NCI-H2029 (cell line): ENCODE data around the gene LRGUK.

Source experiments
- DNase-seq: peaks from one replicate; lab custom pipeline; 2025; lab: John Stamatoyannopoulos, UW

The LRGUK gene

DNA sequence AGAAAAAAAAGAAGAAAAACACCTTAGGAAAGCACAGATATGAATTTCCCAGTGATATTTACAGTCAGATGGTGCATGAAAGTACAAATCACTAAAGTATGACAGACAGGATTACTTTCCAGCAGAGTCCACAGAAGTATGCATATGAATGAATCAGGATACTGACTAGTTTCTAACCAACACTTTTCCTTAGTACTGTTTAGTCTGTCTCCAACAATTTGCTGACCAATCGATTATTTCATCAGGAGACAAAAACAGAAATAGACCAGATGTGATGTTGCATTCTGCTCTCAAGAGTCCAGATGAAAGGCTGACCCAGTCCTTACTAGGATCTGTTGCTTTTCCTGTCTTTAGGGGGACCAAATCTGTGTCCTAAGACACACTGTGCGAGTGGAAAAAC lies 175.0 kb downstream of the LRGUK start:
- DNase-seq = no peak

DNA sequence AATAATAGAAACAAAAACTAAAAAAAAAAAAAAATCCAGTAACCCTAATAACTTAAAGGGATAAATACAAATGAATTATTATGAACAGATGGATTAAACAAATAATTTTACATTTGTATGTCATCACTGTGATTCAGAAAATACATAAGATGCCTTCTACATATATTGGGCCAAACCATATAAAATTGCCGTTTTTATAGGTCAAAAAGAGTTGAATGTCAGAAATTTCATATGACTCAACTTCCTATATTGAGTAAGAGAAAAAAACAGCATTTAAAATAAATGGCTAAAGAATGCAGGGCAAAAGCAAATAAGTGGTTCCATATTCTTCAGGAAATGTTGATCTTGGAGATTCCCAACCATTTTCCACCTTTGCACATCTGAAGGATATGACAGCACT lies 180.2 kb downstream of the LRGUK start:
- DNase-seq = no peak

DNA sequence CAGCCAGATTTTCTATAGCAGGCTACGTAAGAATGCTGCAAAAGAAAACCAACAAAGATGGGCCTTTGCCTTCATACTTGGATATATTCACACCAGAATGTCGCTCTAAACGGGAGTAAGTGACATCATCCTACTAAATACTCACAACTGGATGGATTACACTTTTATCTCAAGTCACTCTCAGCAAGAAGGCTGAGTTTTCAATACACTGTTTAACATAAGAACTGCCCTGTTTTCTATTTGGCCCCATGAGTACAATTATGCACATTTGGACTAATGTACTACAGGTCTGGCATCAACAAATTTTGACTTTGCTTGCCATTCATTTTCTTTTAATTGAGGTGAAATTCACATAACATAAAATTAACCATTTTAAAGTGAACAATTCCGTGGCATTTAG lies 181.4 kb downstream of the LRGUK start:
- no peak for DNase-seq

DNA sequence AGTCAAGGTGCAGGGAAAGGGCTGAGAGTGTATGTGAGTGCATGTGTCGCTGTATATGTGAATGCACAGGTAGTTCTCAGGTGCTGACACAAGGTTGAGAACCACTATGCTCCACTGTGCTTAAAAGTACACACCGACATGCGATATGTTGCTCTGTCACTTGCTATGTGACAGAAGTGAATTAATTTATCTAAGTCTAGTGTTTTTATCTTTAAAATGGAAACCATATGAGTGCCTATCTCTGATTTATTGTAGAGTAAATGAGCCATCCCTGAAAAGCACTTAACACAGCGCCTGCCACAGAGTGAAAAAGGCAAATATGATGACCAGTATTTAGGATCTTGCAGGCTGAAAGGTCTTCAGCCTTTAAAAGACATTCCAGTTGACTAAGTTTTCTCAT lies 184.7 kb downstream of the LRGUK start:
- no peak for DNase-seq

DNA sequence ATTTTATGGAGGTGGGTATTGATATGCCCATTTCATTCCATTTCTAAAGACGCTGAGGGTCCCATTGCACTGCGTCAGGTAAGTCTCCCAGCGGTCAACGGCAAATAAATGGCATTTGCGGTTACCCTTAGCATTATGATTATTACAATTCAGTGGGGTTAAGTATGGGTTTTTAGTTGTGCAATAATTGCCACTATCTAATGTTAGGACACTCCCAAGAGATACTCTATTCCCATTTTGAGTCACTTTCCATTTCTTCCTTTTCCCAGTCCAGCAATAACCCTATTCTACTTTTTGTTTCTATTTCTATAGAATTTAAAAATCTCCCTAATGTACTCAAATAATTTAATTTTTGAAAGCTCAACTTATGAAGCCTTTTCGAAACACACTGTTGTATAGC lies 185.6 kb downstream of the LRGUK start:
- DNase-seq = no peak

DNA sequence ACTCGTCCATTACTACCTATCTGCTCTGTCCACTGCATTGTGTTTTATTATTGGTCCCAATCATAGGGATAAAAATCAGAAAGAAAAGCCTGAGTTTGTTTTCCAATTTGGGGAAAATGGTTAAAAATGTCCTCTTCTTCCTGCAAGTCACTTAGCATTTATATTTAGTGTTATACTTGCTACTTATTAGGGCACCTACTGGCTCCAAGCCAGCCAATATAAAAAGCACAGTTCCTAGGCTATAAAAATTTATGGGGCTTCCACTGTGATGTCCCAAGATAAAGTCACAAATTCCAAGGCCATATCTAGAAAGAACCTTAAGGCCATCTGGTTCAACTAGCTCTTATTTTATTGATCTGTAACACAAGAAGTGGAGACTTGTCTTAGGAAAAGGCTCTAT lies 186.4 kb downstream of the LRGUK start:
- no peak for DNase-seq
